Uterus (tissue), 2 donors: ENCODE results near the gene CIITA.

Experiments used
- CTCF ChIP-seq, 4 experiments: fragments of 200-600 bp in 2 of 4; fragments of 450-650 bp in 2 of 4; sonication (generic) in 2 of 4; IDR thresholded peaks; one replicate each; pipeline ENCODE4 v1.5.1; 2016 to 2019; ENCODE audit warnings: antibody characterized with exemption in 4 of 4, mild to moderate bottlenecking in 2 of 4, moderate library complexity in 1 of 4
- POLR2A ChIP-seq, 2 donors: fragments of 450-650 bp; IDR thresholded peaks; one replicate each; pipeline ENCODE4 v1.6.1; 2016; ENCODE audit warnings: antibody characterized with exemption in 2 of 2, mild to moderate bottlenecking in 1 of 2, moderate library complexity in 1 of 2

DNA sequence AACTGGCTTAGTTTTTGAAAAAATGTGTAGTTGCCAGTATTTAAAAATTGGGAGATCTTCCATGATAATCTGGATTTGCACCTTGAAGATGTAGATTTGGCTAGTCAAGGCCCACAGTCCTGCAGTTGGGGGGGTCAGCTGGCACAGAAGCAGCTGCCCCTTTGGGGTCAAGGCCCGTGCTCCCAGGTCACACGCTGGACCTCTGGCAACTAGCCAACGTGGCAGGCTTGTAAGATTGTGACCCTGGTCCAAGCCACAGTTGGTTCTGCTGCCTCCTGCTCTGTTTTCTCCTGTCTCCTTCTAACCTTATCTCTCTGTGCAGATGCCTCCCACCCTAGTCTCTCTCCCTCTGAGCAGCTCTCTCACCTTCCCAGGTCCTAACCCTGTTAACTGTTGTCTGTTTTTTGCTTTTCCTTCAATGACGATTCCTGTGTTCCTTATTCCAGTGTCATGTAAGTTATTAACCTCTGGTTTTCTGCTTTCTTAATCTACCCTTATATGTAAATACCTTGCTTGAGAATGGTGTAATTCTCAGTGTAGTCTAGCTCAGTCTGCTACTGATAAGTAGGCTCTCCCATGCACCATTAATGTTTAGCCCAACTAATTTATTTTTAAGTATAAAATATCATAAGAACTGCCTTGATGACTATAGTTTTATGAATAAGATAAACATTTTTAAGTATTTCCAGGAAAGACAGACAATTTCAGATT is 95.3 kb downstream of the CIITA start:
- TF ChIP-seq CTCF (IDR thresholded peaks at IDR 0.05) (no peak), POLR2A (IDR thresholded peaks at IDR 0.05) (no peak)
